Measurements from ENCODE around the gene NCOA1.

- TF ChIP-seq LEF1 (IDR thresholded peaks at IDR 0.05; ENCODE audit: borderline replicate concordance) (no peak), FOXM1 (IDR thresholded peaks at IDR 0.05; ENCODE audit: borderline replicate concordance) (no peak)
These were observed 17.4 kb upstream of the NCOA1 start for GRCh38 chr2:24473626-24474025.

Measured in HEK293T (cell line).